NCI-H2081 treated with DMSO at 0.1 percent for 48 hours (cell line): ENCODE results near the gene ATG16L2.
"Not testable (repeated sequence)": the region's sequence is repeated elsewhere in the genome, so short reads cannot be mapped to it uniquely, and the experiment has no call there.

Experiments used
- DNase-seq: peaks from one replicate; lab custom pipeline; 2025; lab: John Stamatoyannopoulos, UW

Gene ATG16L2

DNA sequence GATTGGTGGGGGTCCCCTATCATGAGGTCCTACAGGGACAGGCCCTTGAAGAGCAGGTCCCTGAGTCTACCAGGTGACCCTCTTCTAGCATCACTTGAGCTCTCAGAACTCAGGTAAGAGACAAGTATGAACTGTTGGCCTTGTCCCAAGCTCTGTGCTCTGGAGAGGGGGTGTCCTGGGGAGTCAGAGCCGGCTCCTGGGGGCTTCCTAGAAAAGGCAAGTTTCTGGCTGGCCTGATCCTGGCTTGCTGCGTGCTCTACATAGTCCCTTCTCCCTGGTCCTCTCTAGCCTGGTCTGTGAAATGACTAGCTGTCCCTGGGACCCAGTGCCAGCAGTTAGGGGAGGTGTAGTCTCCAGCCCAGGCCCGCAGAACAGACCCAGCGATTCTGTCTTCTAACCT, 11.4 kb downstream of the ATG16L2 start:
- no peak for DNase-seq

DNA sequence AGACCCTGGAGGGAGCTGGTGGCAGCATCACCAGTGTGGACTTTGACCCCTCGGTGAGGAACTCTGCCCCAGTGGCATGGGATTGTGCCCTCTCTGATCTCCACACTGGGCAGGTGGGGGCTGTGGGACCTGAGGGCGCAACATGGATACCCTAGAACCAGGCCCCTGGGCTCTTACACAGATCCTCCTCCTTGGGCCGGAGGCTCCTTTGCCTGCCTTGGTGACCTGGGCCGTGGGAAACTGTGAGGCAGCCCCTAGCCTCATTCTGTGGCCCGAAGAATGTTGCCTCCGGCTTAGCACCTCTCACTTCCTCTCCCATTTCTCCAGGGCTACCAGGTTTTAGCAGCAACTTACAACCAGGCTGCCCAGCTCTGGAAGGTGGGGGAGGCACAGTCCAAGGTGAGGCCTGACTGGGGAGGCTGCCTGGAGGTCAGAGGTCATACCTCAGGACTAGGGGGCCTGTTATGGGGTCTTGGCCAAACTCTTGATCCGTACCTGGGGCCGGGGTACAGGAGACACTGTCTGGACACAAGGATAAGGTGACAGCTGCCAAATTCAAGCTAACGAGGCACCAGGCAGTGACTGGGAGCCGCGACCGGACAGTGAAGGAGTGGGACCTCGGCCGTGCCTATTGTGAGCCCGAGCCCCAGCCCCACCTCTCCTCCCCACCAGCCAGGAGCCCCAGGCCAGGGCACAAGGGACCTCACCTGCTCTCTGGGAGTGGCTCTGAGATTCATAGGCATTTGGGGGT, 12.2 kb downstream of the ATG16L2 start:
- no peak for DNase-seq

DNA sequence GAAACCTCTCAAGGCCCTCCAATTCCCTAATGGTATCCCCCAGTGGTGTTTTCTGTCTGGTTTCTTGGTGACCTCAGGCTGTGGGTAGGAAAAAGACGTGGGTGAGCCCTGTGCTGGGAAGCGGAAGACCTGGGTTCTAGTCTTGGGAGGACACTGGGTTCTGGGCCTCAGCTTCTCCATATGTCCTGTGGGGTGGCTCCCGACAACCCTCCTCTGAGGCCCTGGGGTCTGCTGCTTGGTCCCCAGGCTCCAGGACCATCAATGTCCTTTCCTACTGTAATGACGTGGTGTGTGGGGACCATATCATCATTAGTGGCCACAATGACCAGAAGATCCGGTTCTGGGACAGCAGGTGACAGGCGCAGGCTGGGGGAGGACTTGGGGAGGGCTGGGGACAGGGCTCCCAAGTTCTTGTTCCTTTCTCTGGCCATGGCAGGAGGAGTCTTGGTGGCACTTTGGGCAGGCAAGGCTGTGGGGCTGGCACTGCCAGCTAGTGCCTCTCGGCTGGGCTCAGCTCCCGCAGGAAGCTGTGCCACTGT, 12.8 kb downstream of the ATG16L2 start:
- DNase-seq, result no peak

DNA sequence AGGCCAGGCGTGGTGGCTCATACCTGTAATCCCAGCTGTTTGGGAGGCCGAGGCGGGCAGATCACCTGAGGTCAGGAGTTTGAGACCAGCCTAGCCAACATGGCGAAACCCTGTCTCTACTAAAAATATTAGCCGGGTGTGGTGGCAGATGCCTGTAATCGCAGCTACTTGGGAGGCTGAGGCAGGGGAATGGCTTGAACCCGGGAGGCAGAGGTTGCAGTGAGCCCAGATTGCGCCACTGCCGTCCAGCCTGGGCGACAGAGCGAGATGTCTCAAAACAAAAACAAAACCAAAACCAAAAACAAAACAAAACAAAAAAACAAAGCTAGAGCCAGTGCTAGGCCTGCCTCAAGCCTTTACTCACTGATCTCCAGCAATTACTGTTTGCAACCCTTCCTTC, 13.4 kb downstream of the ATG16L2 start:
- DNase-seq, result not testable (repeated sequence)

DNA sequence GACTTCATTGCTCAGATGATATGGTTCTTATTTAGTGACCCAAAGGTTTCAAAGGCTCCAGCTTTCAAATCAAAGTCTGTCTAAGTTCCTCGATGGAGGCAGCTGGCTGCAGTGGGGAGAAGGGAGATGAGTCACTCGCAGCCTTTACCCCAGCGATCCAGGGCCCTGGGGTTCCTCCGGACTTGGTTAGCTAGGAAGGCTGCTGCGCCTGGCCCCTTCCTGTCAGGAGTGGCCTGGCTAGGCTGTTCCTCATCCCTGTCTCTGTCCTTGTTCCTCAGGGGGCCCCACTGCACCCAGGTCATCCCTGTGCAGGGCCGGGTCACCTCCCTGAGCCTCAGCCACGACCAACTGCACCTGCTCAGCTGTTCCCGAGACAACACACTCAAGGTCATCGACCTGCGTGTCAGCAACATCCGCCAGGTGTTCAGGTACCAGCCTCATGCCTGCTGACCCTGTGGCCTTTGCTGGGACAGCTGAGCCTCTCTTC, 13.9 kb downstream of the ATG16L2 start:
- DNase-seq, result no peak

DNA sequence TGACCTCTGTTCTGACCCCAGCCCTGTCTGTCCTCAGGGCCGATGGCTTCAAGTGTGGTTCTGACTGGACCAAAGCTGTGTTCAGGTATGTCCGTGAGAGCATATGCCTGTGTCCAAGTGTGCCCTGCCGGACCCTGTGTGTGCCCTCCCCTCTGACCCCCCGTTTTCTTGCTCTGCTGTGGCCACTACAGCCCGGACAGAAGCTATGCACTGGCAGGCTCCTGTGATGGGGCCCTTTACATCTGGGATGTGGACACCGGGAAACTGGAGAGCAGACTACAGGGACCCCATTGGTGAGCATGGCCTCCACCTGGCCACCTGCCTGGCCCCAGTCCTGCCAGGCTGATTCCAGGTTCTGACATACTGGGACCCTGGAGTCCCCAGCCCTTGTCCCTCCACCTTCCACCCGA, 14.5 kb downstream of the ATG16L2 start:
- DNase-seq, result no peak

DNA sequence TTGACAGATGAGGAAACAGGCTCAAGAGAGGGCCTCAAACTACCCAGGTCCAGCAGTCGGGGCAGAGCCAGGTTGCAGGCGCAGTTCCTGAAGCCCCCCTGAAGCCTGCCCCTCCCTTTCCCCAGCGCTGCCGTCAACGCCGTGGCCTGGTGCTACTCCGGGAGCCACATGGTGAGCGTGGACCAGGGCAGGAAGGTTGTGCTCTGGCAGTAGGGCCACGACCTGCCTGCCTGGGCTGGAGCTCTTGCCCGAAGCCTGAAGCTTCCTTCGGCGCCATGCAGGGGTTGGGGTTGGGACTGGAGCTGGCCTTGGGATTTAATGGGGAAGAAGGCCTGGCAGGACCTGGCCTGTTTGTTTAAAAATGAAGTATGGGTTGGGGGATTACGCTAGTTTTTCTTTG, 15.0 kb downstream of the ATG16L2 start:
- no peak for DNase-seq

DNA sequence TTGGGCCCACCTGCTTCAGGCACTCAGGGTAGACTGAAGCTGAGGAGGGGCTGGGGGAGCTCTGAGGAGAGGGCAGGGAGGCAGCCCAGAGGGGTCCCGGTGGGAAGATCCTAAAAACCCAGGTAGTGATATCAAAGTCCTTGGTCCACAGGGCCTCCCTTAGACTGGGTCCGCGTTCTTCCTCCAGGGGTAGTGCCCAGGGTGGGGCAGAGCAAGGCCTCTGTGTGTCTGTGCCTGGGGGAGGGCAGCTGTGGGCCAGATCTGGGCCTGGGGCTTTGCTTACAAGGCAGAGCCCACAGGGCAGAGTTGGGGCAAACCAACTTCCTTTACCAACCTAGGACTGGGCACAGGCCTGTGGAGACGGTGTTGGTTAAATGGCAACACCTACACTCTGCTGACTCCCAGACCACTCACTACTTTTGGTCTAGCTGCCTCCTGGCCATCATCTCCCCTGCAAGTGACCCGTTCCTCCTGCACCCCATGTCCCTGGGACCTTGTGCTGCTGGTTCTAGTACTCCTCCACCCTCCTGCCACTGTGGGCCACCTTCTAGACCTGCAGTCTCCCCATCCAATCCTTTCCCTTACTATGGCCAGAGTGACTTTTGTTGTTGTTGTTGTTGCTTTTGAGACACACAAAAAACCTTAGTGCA, 15.8 kb downstream of the ATG16L2 start:
- DNase-seq, result no peak

DNA sequence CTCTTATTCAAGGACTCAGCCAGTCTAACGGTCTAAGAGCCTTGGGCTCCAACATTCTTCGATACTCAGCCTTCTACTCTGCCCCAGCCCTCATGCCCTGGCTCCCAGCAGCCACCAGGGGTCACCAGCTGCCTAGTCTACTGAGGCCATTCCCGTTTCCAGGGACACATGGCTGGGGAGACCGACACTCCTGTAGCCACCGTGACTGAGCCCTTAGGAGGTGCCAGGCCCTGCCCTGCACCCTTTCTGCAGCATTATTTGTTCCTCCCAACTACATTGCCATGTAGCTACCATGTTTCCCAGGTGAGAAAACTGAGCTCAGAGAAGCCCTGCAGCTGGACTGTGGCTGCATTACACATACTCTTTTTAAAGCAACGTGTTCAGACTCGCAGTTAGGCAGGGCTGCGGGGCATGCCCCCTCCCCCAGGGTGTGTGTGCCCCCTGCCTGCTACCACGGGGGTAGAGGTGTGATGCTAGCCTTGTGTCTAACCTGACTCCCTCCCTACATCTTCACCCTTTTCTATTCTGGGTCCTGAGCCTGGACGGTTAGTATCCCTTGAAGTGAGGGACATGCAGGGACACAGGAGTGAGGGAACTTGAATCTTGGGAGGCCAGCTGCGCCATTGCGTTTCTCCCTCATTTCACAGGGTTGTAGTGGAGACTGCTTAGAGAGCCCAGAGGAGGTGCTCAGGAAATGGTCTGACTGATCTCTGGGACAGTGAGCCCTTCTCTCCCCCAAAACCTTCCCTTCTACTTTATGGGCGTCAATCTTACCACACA, 17.5 kb downstream of the ATG16L2 start:
- peak; percentile 39 for DNase-seq

DNA sequence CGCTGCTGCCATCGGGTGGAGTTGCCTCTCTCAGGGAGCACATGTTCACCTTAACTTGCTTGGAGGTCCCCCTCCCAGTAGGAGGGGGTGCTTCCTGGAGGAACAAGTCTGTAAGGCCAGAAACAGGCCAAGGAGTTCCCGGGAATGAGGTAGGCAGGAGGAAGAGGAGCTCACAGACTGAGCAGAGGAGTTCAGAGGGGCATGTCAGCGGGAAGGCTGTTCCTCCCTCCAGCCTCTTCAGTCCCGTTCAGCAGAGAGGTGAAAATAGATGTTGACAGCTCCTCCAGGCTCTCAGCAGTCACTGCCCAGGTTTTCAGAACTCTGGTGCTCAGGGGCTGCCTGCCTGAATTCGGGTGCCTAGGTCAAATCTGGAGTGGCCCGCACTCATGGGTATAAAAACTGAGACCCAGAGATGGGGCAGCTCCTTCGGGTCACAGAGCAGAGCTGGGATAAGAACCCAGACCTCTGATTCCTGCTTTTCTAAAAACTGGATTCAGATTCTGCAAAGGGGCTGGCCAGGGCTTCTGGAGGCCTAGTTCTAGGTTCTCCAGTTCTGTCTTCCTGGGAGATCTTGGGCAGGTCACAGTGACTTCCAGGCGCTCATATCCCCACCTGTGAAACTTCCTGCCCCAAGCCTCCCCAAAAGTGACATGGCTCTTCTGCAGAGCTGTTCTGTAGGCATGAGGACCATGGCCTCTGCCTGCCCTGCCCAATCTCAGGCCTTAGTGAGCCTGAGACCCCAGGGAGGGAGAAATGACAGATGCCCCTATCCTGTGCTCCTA, 18.3 kb downstream of the ATG16L2 start:
- no peak for DNase-seq

DNA sequence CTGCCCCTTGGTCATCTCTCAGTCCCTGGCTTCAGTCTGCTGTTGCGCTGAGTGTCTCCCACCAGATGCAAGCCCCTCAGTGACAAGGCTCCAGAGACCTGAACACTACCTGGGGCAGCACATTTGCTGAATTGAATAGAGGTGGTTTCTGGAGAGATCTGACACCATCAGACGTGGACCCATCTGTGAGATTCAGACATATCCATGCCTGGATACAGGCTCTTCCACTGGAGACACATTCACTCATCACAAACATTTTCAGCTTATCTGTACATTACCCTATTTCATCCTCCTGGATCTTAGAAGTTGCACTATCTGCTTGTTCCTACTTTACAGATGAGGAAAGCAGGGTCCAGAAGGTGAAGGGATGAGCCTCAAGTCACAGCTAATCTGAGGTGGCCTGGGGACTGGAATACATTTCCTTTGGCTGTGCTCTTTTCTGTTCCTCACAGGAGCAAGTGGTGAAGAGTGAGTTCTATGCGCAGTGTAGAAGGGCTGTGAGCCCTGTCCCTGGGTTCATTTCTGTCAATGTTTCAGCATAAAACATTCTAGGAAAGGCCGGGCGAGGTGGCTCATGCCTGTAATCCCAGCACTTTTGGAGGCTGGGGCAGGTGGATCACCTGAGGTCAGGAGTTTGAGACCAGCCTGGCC, 19.0 kb downstream of the ATG16L2 start:
- no peak for DNase-seq

DNA sequence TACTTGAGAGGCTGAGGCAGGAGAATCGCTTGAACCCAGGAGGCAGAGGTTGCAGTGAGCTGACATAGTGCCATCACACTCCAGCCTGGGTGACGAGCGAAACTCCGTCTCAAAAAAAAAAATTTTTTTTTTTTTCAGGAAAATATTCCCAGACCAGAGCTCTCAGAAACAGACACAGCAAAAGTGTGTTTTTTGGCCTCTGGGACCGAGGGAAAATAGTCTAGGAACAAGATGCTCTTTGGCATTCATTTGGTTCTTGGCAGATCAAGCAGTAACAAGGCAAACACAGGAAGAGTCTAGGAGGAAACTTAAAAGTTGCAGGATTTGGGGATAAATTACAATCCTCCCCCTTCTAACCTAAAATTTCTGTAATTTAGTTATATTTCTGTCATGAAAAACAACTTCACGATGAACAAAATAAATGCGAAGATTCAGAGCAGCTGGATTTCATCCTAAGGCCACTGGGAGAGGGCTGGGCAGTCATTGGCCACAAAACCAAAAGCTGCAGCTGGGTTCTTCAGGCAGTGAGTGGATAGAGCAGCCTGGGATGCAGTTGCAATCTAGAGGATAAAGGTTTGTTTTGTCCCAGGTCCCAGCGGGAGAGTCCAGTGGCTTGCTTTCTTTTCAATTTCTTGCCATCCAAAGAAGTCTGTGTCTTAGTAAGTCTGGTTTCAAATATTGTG, 19.7 kb downstream of the ATG16L2 start:
- DNase-seq, result no peak

DNA sequence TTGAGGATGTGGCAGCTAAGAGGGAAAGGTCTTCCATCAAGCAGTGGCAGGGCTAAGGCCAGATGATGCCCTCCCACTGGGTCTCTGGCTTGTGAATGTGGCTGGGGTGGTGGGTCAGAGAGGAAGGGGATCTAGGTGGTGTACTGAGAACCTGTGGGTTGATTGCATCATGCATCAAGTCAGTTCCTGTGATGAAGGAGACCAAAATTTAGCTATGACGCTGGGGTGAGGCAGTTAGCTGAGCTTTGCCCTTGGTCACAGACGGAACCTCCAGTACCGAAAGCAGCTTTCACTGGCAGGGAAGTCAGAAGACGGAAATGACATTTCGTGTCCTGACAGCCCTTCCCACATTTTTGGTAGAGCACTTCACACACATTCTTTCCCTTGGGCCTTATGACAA, 20.7 kb downstream of the ATG16L2 start:
- no peak for DNase-seq

DNA sequence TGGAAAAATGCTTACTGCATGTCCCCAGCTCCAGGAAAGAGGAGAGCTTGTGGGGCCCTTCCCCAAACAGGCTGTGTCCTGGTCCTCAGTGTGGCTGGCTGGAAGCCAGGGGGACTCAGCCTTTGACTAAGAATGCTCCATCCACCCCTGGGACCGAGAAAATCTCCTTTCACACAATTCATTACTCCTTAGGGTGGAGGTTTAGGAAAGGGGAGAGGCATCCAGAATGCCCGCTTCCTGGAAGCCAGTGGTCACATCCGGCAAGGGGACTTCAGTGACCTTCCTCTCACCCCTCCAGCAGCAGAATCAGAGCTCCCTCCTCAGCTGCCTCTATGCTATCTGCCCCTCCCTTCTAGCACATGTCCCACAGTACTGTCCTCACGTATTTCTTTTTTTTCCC, 21.9 kb downstream of the ATG16L2 start:
- DNase-seq, result no peak

DNA sequence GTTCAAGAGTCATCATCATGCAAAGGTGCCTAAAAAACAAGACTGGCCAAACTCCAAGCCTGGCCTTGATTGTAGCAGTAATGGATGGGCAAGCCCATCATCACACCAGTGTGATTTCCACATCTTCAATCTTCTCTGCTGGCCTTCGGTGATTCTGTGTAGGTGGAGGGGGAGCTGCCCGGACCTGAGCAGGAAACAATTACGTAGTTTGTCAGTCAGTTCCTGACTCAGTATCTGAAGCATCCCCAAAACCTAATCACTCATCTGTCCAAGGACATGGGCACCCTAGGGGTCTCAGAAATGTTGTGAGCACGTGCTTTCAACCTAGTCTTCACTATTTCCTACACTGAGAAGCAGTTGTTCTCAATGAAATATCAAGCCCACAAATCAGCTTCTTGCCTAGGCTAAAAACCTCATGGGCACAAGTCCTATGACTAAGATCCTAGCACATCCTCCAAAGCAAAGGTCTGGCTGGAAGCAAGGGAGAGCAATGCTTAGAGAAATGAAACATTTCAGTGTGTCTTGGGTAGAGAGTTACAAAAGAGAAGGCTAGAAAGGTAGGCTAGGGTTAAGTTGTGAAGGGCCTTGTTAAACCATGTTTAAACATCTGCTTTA, 24.6 kb downstream of the ATG16L2 start:
- DNase-seq, result no peak

DNA sequence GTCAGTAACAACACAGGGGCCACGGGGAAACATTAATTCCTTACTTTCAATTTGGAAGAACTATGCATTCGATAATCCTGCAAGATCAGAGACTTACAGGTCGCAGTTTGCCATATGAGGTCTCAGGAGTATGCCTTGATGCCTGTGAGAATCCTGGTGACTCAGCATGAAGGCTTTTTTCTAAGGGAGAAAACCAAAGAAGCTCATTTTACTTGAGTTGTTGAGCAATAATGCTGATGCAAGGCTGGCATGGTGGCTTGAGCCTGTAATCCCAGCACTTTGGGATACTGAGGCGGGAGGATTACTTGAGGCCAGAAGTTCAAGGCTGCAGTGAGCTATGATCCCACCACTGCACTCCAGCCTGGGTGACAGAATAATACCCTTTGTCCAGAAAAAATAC, 26.6 kb downstream of the ATG16L2 start:
- DNase-seq, result no peak

DNA sequence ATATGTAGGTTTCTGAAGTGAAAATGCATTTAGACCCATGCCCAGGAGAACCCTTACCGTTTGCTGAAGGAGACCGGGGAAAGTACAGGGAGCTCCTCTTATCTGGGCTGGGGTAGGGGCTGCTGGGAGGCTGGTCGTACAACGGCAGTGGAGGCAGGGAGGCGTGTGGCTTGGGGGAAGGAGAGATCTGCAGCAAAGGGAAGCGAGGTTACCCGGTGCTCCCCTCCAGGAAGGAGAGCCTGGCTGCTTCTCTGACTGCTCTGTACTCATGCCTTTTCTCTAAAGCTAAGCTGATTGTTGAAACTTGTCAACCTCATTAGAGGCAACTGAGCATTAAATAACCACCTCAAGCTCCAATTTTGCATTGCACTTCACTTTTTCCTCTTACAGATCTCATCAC, 27.2 kb downstream of the ATG16L2 start:
- no peak for DNase-seq

DNA sequence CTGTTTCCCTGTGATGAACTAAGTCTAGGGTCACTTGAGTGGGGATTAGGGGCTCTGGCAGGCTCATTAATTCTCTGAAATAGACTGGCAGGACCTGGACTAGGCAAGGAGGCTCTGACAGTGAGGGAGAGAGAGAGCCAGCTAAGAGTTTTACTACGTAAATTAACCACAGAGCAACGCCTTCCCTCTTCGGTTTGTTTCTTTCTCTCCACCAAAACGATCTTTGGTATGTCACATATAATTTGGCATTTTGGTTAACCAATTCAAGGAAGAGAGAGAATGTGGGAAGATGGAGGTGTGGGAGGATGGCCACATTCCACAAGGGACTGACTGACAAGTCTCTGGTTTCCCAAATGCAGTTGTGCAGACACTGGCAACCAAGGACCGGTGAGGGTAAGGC, 27.9 kb downstream of the ATG16L2 start:
- DNase-seq, result no peak

DNA sequence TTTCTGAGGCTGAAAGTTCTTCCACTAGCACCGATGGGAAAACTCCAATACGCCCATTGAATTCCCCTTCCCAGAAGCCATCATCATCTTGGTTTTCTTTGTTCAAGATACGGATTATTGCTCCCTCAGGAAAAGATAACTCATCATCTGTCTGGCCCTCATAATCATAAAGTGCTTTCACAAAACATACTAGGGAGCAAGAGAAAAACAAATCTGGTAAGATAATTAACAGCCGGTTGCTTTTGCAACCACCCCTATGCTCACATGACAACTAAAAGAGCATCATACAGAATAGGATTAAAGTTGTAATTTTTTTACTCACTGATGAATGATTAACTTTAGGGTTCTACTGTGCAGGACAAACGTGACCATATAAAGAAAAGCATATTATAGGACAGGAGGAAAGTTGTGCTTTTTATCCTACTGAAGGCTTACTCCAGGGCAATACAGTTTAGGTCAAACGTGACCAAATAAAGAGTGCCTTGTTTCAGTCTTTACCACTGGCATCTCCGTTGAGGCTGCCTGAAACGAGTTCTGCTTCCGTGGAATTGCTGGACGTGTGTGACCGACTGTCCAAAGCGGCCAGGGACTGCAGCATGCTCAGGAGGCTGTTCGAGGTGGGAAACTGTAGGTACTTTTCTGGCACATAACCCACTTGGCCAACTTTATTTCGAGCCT, 28.6 kb downstream of the ATG16L2 start:
- no peak for DNase-seq

DNA sequence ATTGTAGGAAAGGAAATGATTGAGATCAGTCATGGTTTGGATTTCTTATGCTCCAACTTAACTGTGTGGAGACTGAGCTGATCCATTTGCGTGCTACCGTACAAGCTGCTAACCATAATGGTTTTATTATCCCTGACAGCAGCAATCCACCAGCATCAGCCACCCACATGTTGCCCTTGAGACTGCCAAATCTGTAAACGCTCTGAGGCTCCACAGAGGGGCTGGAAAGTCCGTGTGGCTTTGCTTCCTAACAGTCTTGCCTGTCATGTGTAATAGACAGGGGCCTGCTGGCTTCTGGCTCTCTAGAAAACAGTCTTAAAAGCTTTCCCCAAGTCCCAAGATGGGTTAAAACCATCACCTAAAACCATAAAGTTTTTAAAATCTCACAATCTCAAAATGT, 30.1 kb downstream of the ATG16L2 start:
- DNase-seq, result no peak
